WTC11 (cell line): ENCODE results near the gene PPP4C. TPM values are rescaled to one million over a fixed set of nuclear protein-coding genes. Genes with fewer than 3 reads are reported as not detected.

Experiments used
- ATAC-seq: fragments of 200-7000 bp; cut with Tn5 transposase; 2 replicates; pipeline ENCODE4 v1.10.0; 2021; ENCODE audit warnings: mild to moderate bottlenecking, moderate library complexity
- CTCF ChIA-PET: fragments of 300-600 bp; sonication (Branson Sonifier 250); formaldehyde crosslinking; loops from one replicate; lab custom pipeline; 2021; ENCODE audit warnings: antibody characterized with exemption; lab: Charles Lee
- POLR2A ChIA-PET: fragments of 350-600 bp; sonication (Branson Sonifier 250); formaldehyde crosslinking; loops from one replicate; lab custom pipeline; 2021; ENCODE audit warnings: antibody characterized with exemption; lab: Charles Lee
- DNase-seq: peaks from one replicate; pipeline ENCODE4 v3.0.0; 2021; ENCODE audit warnings: low spot score
- H3K27ac Mint-ChIP-seq: 2 replicates; pipeline ENCODE4 v1.8.0; 2021; ENCODE audit warnings: mixed read lengths
- H3K27me3 Mint-ChIP-seq: 2 replicates; pipeline ENCODE4 v1.8.0; 2021; ENCODE audit warnings: low read depth, mild to moderate bottlenecking, moderate library complexity, mixed read lengths
- H3K36me3 Mint-ChIP-seq: 2 replicates; pipeline ENCODE4 v1.8.0; 2021; ENCODE audit warnings: mixed read lengths
- H3K4me1 Mint-ChIP-seq: 2 replicates; pipeline ENCODE4 v1.8.0; 2022; ENCODE audit warnings: mixed read lengths
- H3K4me3 Mint-ChIP-seq: 2 replicates; pipeline ENCODE4 v1.8.0; 2021; ENCODE audit warnings: mild to moderate bottlenecking, moderate library complexity, mixed read lengths
- H3K9me3 Mint-ChIP-seq: 2 replicates; pipeline ENCODE4 v1.8.0; 2021; ENCODE audit warnings: mixed read lengths
- CREM ChIP-seq: sonication (generic); formaldehyde crosslinking; IDR thresholded peaks from 2 replicates; pipeline ENCODE4 v1.8.1; 2022; ENCODE audit warnings: mild to moderate bottlenecking, missing genetic modification reagents, moderate library complexity
- E2F4 ChIP-seq: sonication (generic); formaldehyde crosslinking; IDR thresholded peaks from 2 replicates; pipeline ENCODE4 v1.8.1; 2022; ENCODE audit warnings: low read depth, mild to moderate bottlenecking, moderate library complexity, missing genetic modification reagents, borderline replicate concordance
- JUN ChIP-seq: sonication (generic); formaldehyde crosslinking; IDR thresholded peaks from 2 replicates; pipeline ENCODE4 v1.8.0; 2023; ENCODE audit warnings: mild to moderate bottlenecking, missing genetic modification reagents
- NFATC4 ChIP-seq: fragments of 250-450 bp; sonication (Bioruptor Pico); IDR thresholded peaks from 2 replicates; pipeline ENCODE4 v1.9.0; 2021; ENCODE audit warnings: mild to moderate bottlenecking
- SP1 ChIP-seq: sonication (generic); formaldehyde crosslinking; conservative IDR thresholded peaks from 2 replicates; pipeline ENCODE4 v1.8.1; 2022; ENCODE audit warnings: missing genetic modification reagents
- TCF7 ChIP-seq: sonication (generic); formaldehyde crosslinking; IDR thresholded peaks from 2 replicates; pipeline ENCODE4 v1.8.0; 2022; ENCODE audit warnings: mild to moderate bottlenecking, low read depth, missing genetic modification reagents, moderate library complexity
- ZNF219 ChIP-seq: sonication (generic); formaldehyde crosslinking; IDR thresholded peaks from 2 replicates; pipeline ENCODE4 v1.8.0; 2023; ENCODE audit warnings: missing genetic modification reagents, mild to moderate bottlenecking, borderline replicate concordance
- ZNF232 ChIP-seq: sonication (generic); formaldehyde crosslinking; IDR thresholded peaks from 2 replicates; pipeline ENCODE4 v1.8.0; 2022; ENCODE audit warnings: mild to moderate bottlenecking, missing genetic modification reagents
- ZNF263 ChIP-seq: sonication (generic); formaldehyde crosslinking; IDR thresholded peaks from 2 replicates; pipeline ENCODE4 v1.8.1; 2022; ENCODE audit warnings: low read depth, mild to moderate bottlenecking, moderate library complexity, missing genetic modification reagents
- ZNF396 ChIP-seq: fragments of 250-450 bp; sonication (Bioruptor Pico); IDR thresholded peaks from 2 replicates; pipeline ENCODE4 v1.8.0; 2021; ENCODE audit warnings: mild to moderate bottlenecking, moderate library complexity, borderline replicate concordance
- ZNF671 ChIP-seq: fragments of 250-450 bp; sonication (Bioruptor Pico); IDR thresholded peaks from 2 replicates; pipeline ENCODE4 v1.8.0; 2021; ENCODE audit warnings: mild to moderate bottlenecking
- total RNA-seq: library from RNA; stranded (reverse); gene quantifications from 3 replicates; pipeline ENCODE4 v1.2.3, GENCODE V29; 2021
- TF ChIP-seq, protein P1 (sequence below): sonication (generic); formaldehyde crosslinking; IDR thresholded peaks from 2 replicates; pipeline ENCODE4 v1.8.1; 2023; ENCODE audit warnings: mild to moderate bottlenecking, missing genetic modification reagents, borderline replicate concordance
- TF ChIP-seq, protein P2 (sequence below): sonication (generic); formaldehyde crosslinking; IDR thresholded peaks from 2 replicates; pipeline ENCODE4 v1.8.0; 2022; ENCODE audit warnings: mild to moderate bottlenecking, missing genetic modification reagents
- TF ChIP-seq, protein P3 (sequence below): sonication (generic); formaldehyde crosslinking; IDR thresholded peaks from 2 replicates; pipeline ENCODE4 v1.8.0; 2022; ENCODE audit warnings: mild to moderate bottlenecking, missing genetic modification reagents
- TF ChIP-seq, protein P4 (sequence below): sonication (generic); formaldehyde crosslinking; IDR thresholded peaks from 2 replicates; pipeline ENCODE4 v1.8.1; 2023; ENCODE audit warnings: mild to moderate bottlenecking, moderate library complexity, missing genetic modification reagents
- TF ChIP-seq, protein P5 (sequence below): sonication (generic); formaldehyde crosslinking; conservative IDR thresholded peaks from 2 replicates; pipeline ENCODE4 v1.8.1; 2022; ENCODE audit warnings: mild to moderate bottlenecking, missing genetic modification reagents
- TF ChIP-seq, protein P6 (sequence below): sonication (generic); formaldehyde crosslinking; IDR thresholded peaks from 2 replicates; pipeline ENCODE4 v1.8.1; 2022; ENCODE audit warnings: mild to moderate bottlenecking, missing genetic modification reagents, moderate library complexity, borderline replicate concordance
- TF ChIP-seq, protein P7 (sequence below): sonication (generic); formaldehyde crosslinking; IDR thresholded peaks from 2 replicates; pipeline ENCODE4 v1.8.0; 2022; ENCODE audit warnings: mild to moderate bottlenecking, missing genetic modification reagents

PPP4C gene
- total RNA-seq, 1 experiment from 2014 or later, result 164 TPM

DNA sequence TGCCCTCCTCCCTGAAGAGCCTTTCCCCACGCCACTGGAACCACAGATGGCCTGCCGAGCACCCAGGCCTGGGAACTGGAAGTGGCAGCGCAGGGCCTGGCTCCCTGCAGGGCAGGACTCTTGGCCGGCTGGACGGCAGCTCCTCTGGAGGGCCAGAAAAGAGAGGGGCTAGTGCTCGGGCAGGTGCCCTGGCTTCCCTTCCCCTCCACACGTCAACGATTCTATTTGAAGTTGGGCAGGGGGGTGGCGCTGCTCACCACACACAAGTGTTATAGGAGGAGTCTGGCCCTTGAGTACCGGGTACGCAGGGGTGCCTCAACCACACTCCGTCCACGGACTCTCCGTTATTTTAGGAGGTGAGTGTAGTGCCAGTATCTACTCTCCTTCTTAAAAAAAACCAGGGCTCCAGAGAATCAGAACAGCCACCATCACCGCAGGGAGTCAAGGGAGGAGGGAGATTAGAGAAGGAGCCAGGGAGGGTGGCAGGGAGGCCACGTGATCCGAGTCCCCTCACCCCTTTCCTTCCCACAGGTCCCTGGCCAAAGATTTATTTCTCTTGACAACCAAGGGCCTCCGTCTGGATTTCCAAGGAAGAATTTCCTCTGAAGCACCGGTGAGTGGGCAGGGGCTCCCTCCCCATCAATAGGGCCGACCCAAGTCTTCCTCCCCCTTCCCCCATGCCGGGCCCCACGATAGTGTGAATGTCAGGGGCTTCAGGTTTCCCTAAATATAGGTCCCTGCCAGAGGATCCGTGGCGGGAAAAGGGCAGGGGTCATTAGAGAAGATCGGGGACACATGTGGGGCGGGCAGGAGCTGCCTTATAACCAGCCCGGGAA is 11.7 kb upstream of the PPP4C start (continued):
- TF ChIP-seq, protein P1, sequence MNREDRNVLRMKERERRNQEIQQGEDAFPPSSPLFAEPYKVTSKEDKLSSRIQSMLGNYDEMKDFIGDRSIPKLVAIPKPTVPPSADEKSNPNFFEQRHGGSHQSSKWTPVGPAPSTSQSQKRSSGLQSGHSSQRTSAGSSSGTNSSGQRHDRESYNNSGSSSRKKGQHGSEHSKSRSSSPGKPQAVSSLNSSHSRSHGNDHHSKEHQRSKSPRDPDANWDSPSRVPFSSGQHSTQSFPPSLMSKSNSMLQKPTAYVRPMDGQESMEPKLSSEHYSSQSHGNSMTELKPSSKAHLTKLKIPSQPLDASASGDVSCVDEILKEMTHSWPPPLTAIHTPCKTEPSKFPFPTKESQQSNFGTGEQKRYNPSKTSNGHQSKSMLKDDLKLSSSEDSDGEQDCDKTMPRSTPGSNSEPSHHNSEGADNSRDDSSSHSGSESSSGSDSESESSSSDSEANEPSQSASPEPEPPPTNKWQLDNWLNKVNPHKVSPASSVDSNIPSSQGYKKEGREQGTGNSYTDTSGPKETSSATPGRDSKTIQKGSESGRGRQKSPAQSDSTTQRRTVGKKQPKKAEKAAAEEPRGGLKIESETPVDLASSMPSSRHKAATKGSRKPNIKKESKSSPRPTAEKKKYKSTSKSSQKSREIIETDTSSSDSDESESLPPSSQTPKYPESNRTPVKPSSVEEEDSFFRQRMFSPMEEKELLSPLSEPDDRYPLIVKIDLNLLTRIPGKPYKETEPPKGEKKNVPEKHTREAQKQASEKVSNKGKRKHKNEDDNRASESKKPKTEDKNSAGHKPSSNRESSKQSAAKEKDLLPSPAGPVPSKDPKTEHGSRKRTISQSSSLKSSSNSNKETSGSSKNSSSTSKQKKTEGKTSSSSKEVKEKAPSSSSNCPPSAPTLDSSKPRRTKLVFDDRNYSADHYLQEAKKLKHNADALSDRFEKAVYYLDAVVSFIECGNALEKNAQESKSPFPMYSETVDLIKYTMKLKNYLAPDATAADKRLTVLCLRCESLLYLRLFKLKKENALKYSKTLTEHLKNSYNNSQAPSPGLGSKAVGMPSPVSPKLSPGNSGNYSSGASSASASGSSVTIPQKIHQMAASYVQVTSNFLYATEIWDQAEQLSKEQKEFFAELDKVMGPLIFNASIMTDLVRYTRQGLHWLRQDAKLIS (CRISPR knock-in tag), result no peak
- TF ChIP-seq JUN (CRISPR knock-in tag) (no peak), CREM (CRISPR knock-in tag) (no peak), ZNF671 (CRISPR knock-in tag) (no peak), ZNF232 (CRISPR knock-in tag) (no peak), ZNF219 (CRISPR knock-in tag) (no peak), SP1 (CRISPR knock-in tag) (no peak), ZNF263 (peak; percentile 77; the same call in 1 of the 2 replicates), NFATC4 (no peak), ZNF396 (CRISPR knock-in tag) (no peak)
- TF ChIP-seq, protein P2, sequence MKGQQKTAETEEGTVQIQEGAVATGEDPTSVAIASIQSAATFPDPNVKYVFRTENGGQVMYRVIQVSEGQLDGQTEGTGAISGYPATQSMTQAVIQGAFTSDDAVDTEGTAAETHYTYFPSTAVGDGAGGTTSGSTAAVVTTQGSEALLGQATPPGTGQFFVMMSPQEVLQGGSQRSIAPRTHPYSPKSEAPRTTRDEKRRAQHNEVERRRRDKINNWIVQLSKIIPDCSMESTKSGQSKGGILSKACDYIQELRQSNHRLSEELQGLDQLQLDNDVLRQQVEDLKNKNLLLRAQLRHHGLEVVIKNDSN (CRISPR knock-in tag), result peak; percentile 88
- TF ChIP-seq, protein P3, sequence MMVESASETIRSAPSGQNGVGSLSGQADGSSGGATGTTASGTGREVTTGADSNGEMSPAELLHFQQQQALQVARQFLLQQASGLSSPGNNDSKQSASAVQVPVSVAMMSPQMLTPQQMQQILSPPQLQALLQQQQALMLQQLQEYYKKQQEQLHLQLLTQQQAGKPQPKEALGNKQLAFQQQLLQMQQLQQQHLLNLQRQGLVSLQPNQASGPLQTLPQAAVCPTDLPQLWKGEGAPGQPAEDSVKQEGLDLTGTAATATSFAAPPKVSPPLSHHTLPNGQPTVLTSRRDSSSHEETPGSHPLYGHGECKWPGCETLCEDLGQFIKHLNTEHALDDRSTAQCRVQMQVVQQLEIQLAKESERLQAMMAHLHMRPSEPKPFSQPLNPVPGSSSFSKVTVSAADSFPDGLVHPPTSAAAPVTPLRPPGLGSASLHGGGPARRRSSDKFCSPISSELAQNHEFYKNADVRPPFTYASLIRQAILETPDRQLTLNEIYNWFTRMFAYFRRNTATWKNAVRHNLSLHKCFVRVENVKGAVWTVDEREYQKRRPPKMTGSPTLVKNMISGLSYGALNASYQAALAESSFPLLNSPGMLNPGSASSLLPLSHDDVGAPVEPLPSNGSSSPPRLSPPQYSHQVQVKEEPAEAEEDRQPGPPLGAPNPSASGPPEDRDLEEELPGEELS, result 0 out of 2 replicates have a peak, but pooled peaks have one; percentile 25
- TF ChIP-seq, protein P4, sequence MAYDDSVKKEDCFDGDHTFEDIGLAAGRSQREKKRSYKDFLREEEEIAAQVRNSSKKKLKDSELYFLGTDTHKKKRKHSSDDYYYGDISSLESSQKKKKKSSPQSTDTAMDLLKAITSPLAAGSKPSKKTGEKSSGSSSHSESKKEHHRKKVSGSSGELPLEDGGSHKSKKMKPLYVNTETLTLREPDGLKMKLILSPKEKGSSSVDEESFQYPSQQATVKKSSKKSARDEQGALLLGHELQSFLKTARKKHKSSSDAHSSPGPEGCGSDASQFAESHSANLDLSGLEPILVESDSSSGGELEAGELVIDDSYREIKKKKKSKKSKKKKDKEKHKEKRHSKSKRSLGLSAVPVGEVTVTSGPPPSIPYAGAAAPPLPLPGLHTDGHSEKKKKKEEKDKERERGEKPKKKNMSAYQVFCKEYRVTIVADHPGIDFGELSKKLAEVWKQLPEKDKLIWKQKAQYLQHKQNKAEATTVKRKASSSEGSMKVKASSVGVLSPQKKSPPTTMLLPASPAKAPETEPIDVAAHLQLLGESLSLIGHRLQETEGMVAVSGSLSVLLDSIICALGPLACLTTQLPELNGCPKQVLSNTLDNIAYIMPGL (CRISPR knock-in tag), result no peak

DNA sequence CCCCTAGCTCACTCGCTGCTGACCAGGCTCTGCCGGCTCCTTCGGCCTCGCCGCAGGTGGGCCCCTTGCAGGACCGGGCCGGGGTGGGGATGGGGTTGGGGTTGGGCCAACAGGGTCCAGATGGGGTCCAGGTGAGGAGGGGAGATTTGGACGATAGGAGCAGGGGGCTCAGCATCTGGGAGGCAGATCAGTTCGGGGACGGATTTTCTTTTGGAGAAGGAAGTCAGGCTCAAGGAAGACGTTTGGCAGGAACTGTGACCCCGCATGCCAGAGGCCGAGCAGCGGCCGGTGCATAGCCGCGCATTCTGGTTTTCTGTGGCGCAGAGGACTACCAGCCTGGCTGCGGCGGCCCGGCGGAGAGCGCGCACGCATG is 11.1 kb upstream of the PPP4C start:
- DNase-seq (no peak), ATAC-seq (peak; percentile 38)
- Mint-ChIP-seq H3K4me1 (peaks cover 37% of the 10 kb centered on the region), H3K9me3 (no peaks in the 10 kb centered on the region), H3K36me3 (peaks cover 31% of the 10 kb centered on the region), H3K27me3 (no peaks in the 10 kb centered on the region), H3K27ac (peak overlapping the region; percentile 99; the same call in 1 of the 2 replicates), H3K4me3 (peak overlapping the region; percentile 96)
- ChIA-PET CTCF (interaction anchor here (0.6 to 5.1 kb wide), 14 partner anchors 10 to 280 kb away, joined by 3 to 89 read pairs (median 4); partner anchors contain the start of genes PAGR1, PPP4C, SEZ6L2 and TBX6), POLR2A (interaction anchor here (2.3 kb wide), 1 partner anchor 27 kb away, joined by 27 read pairs; the partner anchor contains the start of gene TBX6)
- TF ChIP-seq, protein P5, sequence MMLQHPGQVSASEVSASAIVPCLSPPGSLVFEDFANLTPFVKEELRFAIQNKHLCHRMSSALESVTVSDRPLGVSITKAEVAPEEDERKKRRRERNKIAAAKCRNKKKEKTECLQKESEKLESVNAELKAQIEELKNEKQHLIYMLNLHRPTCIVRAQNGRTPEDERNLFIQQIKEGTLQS (CRISPR knock-in tag), result no peak
- TF ChIP-seq, protein P3, result no peak
- TF ChIP-seq, protein P6, sequence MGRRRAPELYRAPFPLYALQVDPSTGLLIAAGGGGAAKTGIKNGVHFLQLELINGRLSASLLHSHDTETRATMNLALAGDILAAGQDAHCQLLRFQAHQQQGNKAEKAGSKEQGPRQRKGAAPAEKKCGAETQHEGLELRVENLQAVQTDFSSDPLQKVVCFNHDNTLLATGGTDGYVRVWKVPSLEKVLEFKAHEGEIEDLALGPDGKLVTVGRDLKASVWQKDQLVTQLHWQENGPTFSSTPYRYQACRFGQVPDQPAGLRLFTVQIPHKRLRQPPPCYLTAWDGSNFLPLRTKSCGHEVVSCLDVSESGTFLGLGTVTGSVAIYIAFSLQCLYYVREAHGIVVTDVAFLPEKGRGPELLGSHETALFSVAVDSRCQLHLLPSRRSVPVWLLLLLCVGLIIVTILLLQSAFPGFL (CRISPR knock-in tag), result no peak
- TF ChIP-seq, protein P7, sequence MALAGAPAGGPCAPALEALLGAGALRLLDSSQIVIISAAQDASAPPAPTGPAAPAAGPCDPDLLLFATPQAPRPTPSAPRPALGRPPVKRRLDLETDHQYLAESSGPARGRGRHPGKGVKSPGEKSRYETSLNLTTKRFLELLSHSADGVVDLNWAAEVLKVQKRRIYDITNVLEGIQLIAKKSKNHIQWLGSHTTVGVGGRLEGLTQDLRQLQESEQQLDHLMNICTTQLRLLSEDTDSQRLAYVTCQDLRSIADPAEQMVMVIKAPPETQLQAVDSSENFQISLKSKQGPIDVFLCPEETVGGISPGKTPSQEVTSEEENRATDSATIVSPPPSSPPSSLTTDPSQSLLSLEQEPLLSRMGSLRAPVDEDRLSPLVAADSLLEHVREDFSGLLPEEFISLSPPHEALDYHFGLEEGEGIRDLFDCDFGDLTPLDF, result no peak
- no peak for TF ChIP-seq E2F4 (CRISPR knock-in tag)
- no peak for TF ChIP-seq TCF7 (CRISPR knock-in tag)
- TF ChIP-seq JUN (CRISPR knock-in tag), result no peak
